HepG2 (cell line): ENCODE measurements around the gene ITGB5. TPM values are rescaled to one million over a fixed set of nuclear protein-coding genes. Genes with fewer than 3 reads are reported as not detected.

Source experiments
- ATAC-seq: fragments of 200-7000 bp; cut with Tn5 transposase; 3 replicates; pipeline ENCODE4 v1.9.1; 2020; ENCODE audit warnings: mild to moderate bottlenecking, moderate library complexity
- BruUV-seq: library from RNA; stranded (reverse); fragments of 400-500 nt; replicated peaks from 2 replicates; lab custom pipeline; 2021; lab: Mats Ljungman, UMichigan
- CTCF ChIA-PET: fragments of 300-600 bp; formaldehyde crosslinking; extraction: SDS; loops from one replicate; lab custom pipeline; 2021; ENCODE audit warnings: low total read pairs, inconsistent platforms, low intra/inter-chr PET ratio; lab: Yijun Ruan, JAX
- POLR2A ChIA-PET: fragments of 350-600 bp; sonication (Branson Sonifier 250); formaldehyde crosslinking; loops from one replicate; lab custom pipeline; 2020; ENCODE audit warnings: antibody characterized with exemption, inconsistent platforms; lab: Yijun Ruan, JAX
- DNase-seq: peaks from one replicate; pipeline ENCODE4 v3.0.0-alpha.2; 2015; ENCODE audit warnings: low spot score
- FAIRE-seq: peaks from 3 replicates; lab custom pipeline; 2011; peaks lifted over from hg19 to GRCh38; lab: Jason Lieb, UNC
- H2AFZ ChIP-seq: one replicate; pipeline ENCODE4 v1.6.1; 2011; ENCODE audit warnings: low read length, inconsistent platforms
- H3K27ac ChIP-seq: fragments of 300-600 bp; 3 replicates; pipeline ENCODE4 v1.8.0; 2011; ENCODE audit warnings: mixed run types, mild to moderate bottlenecking, mixed read lengths, low read length, inconsistent platforms; ENCODE audit not compliant: insufficient read depth; ENCODE audit errors: extremely low read length
- H3K27me3 ChIP-seq, 2 experiments: fragments of 200-600 bp in 1 of 2; 2 replicates in 1 of 2; 3 replicates in 1 of 2; pipeline versions ENCODE4 v1.6.0 to v1.8.0; 2011; ENCODE audit warnings: low read length in 2 of 2, mild to moderate bottlenecking in 2 of 2, moderate library complexity in 2 of 2, inconsistent platforms in 1 of 2; ENCODE audit not compliant: insufficient read depth in 2 of 2, control insufficient read depth in 1 of 2
- H3K36me3 ChIP-seq, 2 experiments: fragments of 200-600 bp in 1 of 2; replicated peaks in 1 of 2; 2 replicates in 1 of 2; 3 replicates in 1 of 2; pipeline versions ENCODE4 v1.5.1 to v1.8.0; 2011; ENCODE audit warnings: low read length in 2 of 2, inconsistent platforms in 1 of 2; ENCODE audit not compliant: insufficient read depth in 2 of 2, control insufficient read depth in 1 of 2
- H3K4me1 ChIP-seq: 2 replicates; pipeline ENCODE4 v1.5.1; 2012; ENCODE audit warnings: low read length, inconsistent platforms; ENCODE audit not compliant: insufficient read depth
- H3K4me2 ChIP-seq: 2 replicates; pipeline ENCODE4 v1.6.0; 2011; ENCODE audit warnings: low read depth, low read length, inconsistent platforms
- H3K4me3 ChIP-seq, 3 experiments: fragments of 200-600 bp in 1 of 3; sonication (generic), shearing (Covaris generic) in 1 of 3; replicated peaks in 1 of 3; 2 replicates each; pipeline ENCODE4 v1.5.1; 2011 to 2016; ENCODE audit warnings: low read length in 3 of 3, inconsistent platforms in 2 of 3, low read depth in 2 of 3, mild to moderate bottlenecking in 2 of 3, control low read depth in 1 of 3, mixed read lengths in 1 of 3; ENCODE audit not compliant: insufficient read depth in 1 of 3
- H3K79me2 ChIP-seq: one replicate; pipeline ENCODE4 v1.6.1; 2011; ENCODE audit warnings: low read length, inconsistent platforms; ENCODE audit not compliant: insufficient read depth
- H3K9ac ChIP-seq: 2 replicates; pipeline ENCODE4 v1.6.0; 2011; ENCODE audit warnings: mild to moderate bottlenecking, low read depth, low read length, inconsistent platforms; ENCODE audit not compliant: insufficient read depth
- H3K9me3 ChIP-seq: 2 replicates; pipeline ENCODE4 v1.5.1; 2012; ENCODE audit warnings: mild to moderate bottlenecking, low read length
- H4K20me1 ChIP-seq: 2 replicates; pipeline ENCODE4 v1.6.0; 2011; ENCODE audit warnings: inconsistent platforms, mild to moderate bottlenecking, low read length, moderate library complexity; ENCODE audit not compliant: insufficient read depth
- CENPT ChIP-seq: sonication (generic); formaldehyde crosslinking; IDR thresholded peaks from 2 replicates; pipeline ENCODE4 v1.8.0; 2022; ENCODE audit warnings: low read depth, mild to moderate bottlenecking, moderate library complexity, missing genetic modification reagents
- EP300 ChIP-seq, 3 experiments: sonication (generic) in 1 of 3; formaldehyde crosslinking in 1 of 3; IDR thresholded peaks; 2 replicates each; pipeline versions ENCODE4 v1.5.1 to v1.6.1; 2011 to 2020; ENCODE audit warnings: low read depth in 2 of 3, low read length in 2 of 3, borderline replicate concordance in 1 of 3, improper control_type of control experiment in 1 of 3, mild to moderate bottlenecking in 1 of 3, missing genetic modification reagents in 1 of 3, moderate library complexity in 1 of 3
- GTF2F1 ChIP-seq: fragments of 150-350 bp; IDR thresholded peaks from 2 replicates; pipeline ENCODE4 v1.6.1; 2014; ENCODE audit warnings: low read length
- MXI1 ChIP-seq: IDR thresholded peaks from 3 replicates; pipeline ENCODE4 v1.6.1; 2012; ENCODE audit warnings: low read depth, low read length, inconsistent platforms, borderline replicate concordance
- PCBP1 ChIP-seq: fragments of 200-400 bp; formaldehyde crosslinking; IDR thresholded peaks from 2 replicates; pipeline ENCODE4 v1.6.1; 2017; ENCODE audit warnings: mild to moderate bottlenecking, low read depth, low read length, borderline replicate concordance
- STAT5B ChIP-seq: sonication (generic); formaldehyde crosslinking; IDR thresholded peaks from 2 replicates; pipeline ENCODE4 v1.4.0; 2020; ENCODE audit warnings: missing genetic modification reagents
- THYN1 ChIP-seq: sonication (generic); formaldehyde crosslinking; IDR thresholded peaks from 2 replicates; pipeline ENCODE4 v1.8.1; 2023; ENCODE audit warnings: low read depth, mild to moderate bottlenecking, moderate library complexity, missing genetic modification reagents, borderline replicate concordance
- ZNF530 ChIP-seq: sonication (generic); formaldehyde crosslinking; IDR thresholded peaks from 2 replicates; pipeline ENCODE4 v1.5.0; 2020; ENCODE audit warnings: low read depth, mild to moderate bottlenecking, missing genetic modification reagents
- ZNF660 ChIP-seq: sonication (generic); formaldehyde crosslinking; IDR thresholded peaks from 2 replicates; pipeline ENCODE4 v1.5.1; 2020; ENCODE audit warnings: mild to moderate bottlenecking, low read depth, missing genetic modification reagents, borderline replicate concordance
- WGBS: methylation state at CpG from one replicate; pipeline ENCODE4 v1.1.6; 2017; ENCODE audit warnings: low lambda C conversion rate; 5-methylcytosine and 5-hydroxymethylcytosine counted together
- in situ Hi-C: cut with HindIII; loops from 2 replicates; pipeline ENCODE4 v1.10.0; 2017; ENCODE audit warnings: low pct_unique_long_range_greater_than_20kb; ENCODE audit not compliant: extremely low pct_ligation_motif_present
- intact Hi-C: fragments of 100-400 bp; cut with micrococcal nuclease; formaldehyde crosslinking; loops from one replicate; pipeline ENCODE4 v1.10.0; 2022; ENCODE audit not compliant: unreplicated experiment
- polyA plus RNA-seq, 8 experiments: library from polyadenylated mRNA; depleted of rRNA in 3 of 8; stranded (reverse) in 7 of 8; unstranded in 1 of 8; fragments of >200 nt; fragmentation: Illumina TruSeq in 4 of 8; extraction: Trizol in 4 of 8; gene quantifications; 2 replicates each; pipeline versions ENCODE4 v1.2.1 to v1.2.3, GENCODE V29; 2011 to 2016; ENCODE audit warnings: low read depth in 4 of 8, missing spikeins in 1 of 8, mixed read lengths in 1 of 8; ENCODE audit not compliant: insufficient read depth in 1 of 8
- total RNA-seq, 5 experiments: library from RNA; depleted of rRNA; stranded (reverse); fragments of >200 nt; fragmentation: Illumina TruSeq; extraction: Trizol; gene quantifications; 2 replicates each; pipeline ENCODE4 v1.2.3, GENCODE V29; 2016; ENCODE audit warnings: low read depth in 1 of 5
- TF ChIP-seq, protein P1 (sequence below): sonication (generic); formaldehyde crosslinking; IDR thresholded peaks from 2 replicates; pipeline ENCODE4 v1.4.0; 2020; ENCODE audit warnings: mild to moderate bottlenecking, missing genetic modification reagents
- TF ChIP-seq, protein P2 (sequence below), 2 experiments: fragments of 450-650 bp in 1 of 2; sonication (generic) in 1 of 2; formaldehyde crosslinking; IDR thresholded peaks; 2 replicates each; pipeline versions ENCODE4 v1.5.0 to v1.8.0; 2020 to 2022; ENCODE audit warnings: mild to moderate bottlenecking in 1 of 2, missing genetic modification reagents in 1 of 2
- TF ChIP-seq, protein P3 (sequence below): sonication (generic); formaldehyde crosslinking; IDR thresholded peaks from 2 replicates; pipeline ENCODE4 v1.5.1; 2020; ENCODE audit warnings: missing genetic modification reagents, mild to moderate bottlenecking, borderline replicate concordance
- TF ChIP-seq, protein P4 (sequence below): sonication (generic); formaldehyde crosslinking; IDR thresholded peaks from 2 replicates; pipeline ENCODE4 v1.4.0; 2020; ENCODE audit warnings: missing genetic modification reagents, borderline replicate concordance

Gene ITGB5
- total and polyA plus RNA-seq, 2 of the 13 experiments (the other 11 are each of a cell fraction or from before 2014, with no cell fraction given): 74.1 to 343 TPM

DNA sequence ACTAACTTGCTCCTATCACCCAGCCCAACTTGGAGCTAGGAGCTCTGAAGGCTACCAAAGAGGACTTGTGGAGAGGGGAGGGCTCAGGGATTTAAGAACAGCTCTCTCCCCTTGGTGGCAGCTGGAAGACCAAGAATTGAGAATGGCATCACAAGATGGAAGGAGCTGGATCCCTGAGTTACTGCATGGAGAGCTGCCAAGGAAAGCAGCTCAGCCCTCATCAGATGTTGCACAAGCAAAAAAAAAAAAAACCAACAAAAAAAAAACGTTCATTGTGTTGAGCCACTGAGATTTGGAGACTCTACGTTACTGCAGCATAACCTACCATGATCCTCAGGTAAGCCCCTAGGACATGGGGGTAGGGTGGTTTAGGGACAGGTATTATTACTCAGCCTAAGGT lies 41.0 kb downstream of the ITGB5 start:
- in situ Hi-C loops: no loop called here
- Histone ChIP-seq H3K79me2 (no peaks in the 10 kb centered on the region), H2AFZ (no peak overlapping the region), H3K4me1 (peaks cover 8% of the 10 kb centered on the region), H3K27me3 (no peaks in the 10 kb centered on the region), H3K4me3 (no peak overlapping the region), H3K36me3 (peaks cover 37 to 61% of the 10 kb centered on the region in 2 experiments), H4K20me1 (no peaks in the 10 kb centered on the region), H3K9me3 (no peaks in the 10 kb centered on the region), H3K9ac (no peak overlapping the region), H3K27ac (no peak overlapping the region), H3K4me2 (no peak overlapping the region)
- ChIA-PET POLR2A (interaction anchor here (1.4 kb wide), 1 partner anchor 11 kb away, joined by 5 read pairs; no protein-coding TSS in a partner anchor), CTCF (no interaction called here)
- 62% methylated on average over 2 of the region's 2 CpGs for WGBS
- BruUV-seq: no TSS peak
- FAIRE-seq (no peak), ATAC-seq (no peak), DNase-seq (no peak)
- intact Hi-C loops: no loop called here
- TF ChIP-seq STAT5B (CRISPR knock-in tag) (no peak), MXI1 (no peak), PCBP1 (no peak), ZNF660 (CRISPR knock-in tag) (no peak), CENPT (no peak), ZNF530 (CRISPR knock-in tag) (no peak), GTF2F1 (no peak), EP300 (IDR thresholded peaks at IDR 0.05; ENCODE audit: low read depth in 2 of 2, low read length in 2 of 2) (no peak), EP300 (CRISPR knock-in tag; IDR thresholded peaks at IDR 0.05; ENCODE audit: borderline replicate concordance) (no peak), THYN1 (CRISPR knock-in tag) (no peak)
- TF ChIP-seq, protein P1, sequence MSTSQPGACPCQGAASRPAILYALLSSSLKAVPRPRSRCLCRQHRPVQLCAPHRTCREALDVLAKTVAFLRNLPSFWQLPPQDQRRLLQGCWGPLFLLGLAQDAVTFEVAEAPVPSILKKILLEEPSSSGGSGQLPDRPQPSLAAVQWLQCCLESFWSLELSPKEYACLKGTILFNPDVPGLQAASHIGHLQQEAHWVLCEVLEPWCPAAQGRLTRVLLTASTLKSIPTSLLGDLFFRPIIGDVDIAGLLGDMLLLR (CRISPR knock-in tag): no peak
- TF ChIP-seq, protein P2, sequence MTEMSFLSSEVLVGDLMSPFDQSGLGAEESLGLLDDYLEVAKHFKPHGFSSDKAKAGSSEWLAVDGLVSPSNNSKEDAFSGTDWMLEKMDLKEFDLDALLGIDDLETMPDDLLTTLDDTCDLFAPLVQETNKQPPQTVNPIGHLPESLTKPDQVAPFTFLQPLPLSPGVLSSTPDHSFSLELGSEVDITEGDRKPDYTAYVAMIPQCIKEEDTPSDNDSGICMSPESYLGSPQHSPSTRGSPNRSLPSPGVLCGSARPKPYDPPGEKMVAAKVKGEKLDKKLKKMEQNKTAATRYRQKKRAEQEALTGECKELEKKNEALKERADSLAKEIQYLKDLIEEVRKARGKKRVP (CRISPR knock-in tag; IDR thresholded peaks at IDR 0.05): no peak
- TF ChIP-seq, protein P3, sequence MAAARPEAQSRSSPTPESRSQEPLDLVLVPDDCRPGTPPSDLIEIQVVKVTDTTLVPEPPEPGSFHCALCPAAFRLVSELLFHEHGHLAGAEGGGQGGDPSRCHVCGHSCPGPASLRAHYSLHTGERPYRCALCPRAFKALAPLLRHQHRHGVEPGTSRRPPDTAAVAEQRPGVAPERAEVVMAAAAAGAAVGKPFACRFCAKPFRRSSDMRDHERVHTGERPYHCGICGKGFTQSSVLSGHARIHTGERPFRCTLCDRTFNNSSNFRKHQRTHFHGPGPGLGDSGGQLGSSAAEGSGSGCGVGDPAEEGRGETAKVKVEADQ: no peak
- TF ChIP-seq, protein P4, sequence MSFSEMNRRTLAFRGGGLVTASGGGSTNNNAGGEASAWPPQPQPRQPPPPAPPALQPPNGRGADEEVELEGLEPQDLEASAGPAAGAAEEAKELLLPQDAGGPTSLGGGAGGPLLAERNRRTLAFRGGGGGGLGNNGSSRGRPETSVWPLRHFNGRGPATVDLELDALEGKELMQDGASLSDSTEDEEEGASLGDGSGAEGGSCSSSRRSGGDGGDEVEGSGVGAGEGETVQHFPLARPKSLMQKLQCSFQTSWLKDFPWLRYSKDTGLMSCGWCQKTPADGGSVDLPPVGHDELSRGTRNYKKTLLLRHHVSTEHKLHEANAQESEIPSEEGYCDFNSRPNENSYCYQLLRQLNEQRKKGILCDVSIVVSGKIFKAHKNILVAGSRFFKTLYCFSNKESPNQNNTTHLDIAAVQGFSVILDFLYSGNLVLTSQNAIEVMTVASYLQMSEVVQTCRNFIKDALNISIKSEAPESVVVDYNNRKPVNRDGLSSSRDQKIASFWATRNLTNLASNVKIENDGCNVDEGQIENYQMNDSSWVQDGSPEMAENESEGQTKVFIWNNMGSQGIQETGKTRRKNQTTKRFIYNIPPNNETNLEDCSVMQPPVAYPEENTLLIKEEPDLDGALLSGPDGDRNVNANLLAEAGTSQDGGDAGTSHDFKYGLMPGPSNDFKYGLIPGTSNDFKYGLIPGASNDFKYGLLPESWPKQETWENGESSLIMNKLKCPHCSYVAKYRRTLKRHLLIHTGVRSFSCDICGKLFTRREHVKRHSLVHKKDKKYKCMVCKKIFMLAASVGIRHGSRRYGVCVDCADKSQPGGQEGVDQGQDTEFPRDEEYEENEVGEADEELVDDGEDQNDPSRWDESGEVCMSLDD (CRISPR knock-in tag): no peak
